Esophagus squamous epithelium (tissue), 4 donors: ENCODE measurements around the gene GLRA3.

Source experiments
- POLR2A ChIP-seq, 4 donors: fragments of 450-650 bp; IDR thresholded peaks; one replicate each; pipeline ENCODE4 v1.6.1; 2017; ENCODE audit warnings: antibody characterized with exemption in 4 of 4, mild to moderate bottlenecking in 4 of 4, moderate library complexity in 3 of 4
- TF ChIP-seq, protein P1 (sequence below), 6 experiments: fragments of 450-650 bp in 4 of 6; fragments of 200-600 bp in 2 of 6; sonication (generic) in 2 of 6; IDR thresholded peaks; one replicate each; pipeline ENCODE4 v1.5.1; 2016 to 2019; ENCODE audit warnings: antibody characterized with exemption in 6 of 6, mild to moderate bottlenecking in 4 of 6, moderate library complexity in 4 of 6

- TF ChIP-seq, protein P1, sequence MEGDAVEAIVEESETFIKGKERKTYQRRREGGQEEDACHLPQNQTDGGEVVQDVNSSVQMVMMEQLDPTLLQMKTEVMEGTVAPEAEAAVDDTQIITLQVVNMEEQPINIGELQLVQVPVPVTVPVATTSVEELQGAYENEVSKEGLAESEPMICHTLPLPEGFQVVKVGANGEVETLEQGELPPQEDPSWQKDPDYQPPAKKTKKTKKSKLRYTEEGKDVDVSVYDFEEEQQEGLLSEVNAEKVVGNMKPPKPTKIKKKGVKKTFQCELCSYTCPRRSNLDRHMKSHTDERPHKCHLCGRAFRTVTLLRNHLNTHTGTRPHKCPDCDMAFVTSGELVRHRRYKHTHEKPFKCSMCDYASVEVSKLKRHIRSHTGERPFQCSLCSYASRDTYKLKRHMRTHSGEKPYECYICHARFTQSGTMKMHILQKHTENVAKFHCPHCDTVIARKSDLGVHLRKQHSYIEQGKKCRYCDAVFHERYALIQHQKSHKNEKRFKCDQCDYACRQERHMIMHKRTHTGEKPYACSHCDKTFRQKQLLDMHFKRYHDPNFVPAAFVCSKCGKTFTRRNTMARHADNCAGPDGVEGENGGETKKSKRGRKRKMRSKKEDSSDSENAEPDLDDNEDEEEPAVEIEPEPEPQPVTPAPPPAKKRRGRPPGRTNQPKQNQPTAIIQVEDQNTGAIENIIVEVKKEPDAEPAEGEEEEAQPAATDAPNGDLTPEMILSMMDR (IDR thresholded peaks at IDR 0.05) = no peak
- no peak for TF ChIP-seq POLR2A (IDR thresholded peaks at IDR 0.05)
These were observed 119.5 kb downstream of the GLRA3 start for GRCh38 chr4:174709526-174709925.
